Medulla oblongata (tissue), 1 donor: ENCODE data around the gene MROH8.
A peak's percentile ranks its signal among the peaks of the same experiment; 100 is the strongest.

ENCODE experiments used
- DNase-seq: peaks from one replicate; pipeline ENCODE4 v3.0.0-alpha.2; 2015; ENCODE audit errors: extremely low spot score

Gene MROH8

GRCh38 chr20:37178839-37179682, at the start of gene MROH8, which contains the start of gene RPN2:
MROH8 (minus strand) TSS chr20:37179548.
RPN2 (plus strand) TSS chr20:37179330; CDS start chr20:37179357, 27 bp downstream.
- peak; percentile 97 for DNase-seq

- DNase-seq: no peak
Observed at GRCh38 chr20:37228656-37229055, 49.3 kb upstream of the MROH8 start.

- no peak for DNase-seq
Observed at GRCh38 chr20:37228082-37228481, 48.7 kb upstream of the MROH8 start.

DNA sequence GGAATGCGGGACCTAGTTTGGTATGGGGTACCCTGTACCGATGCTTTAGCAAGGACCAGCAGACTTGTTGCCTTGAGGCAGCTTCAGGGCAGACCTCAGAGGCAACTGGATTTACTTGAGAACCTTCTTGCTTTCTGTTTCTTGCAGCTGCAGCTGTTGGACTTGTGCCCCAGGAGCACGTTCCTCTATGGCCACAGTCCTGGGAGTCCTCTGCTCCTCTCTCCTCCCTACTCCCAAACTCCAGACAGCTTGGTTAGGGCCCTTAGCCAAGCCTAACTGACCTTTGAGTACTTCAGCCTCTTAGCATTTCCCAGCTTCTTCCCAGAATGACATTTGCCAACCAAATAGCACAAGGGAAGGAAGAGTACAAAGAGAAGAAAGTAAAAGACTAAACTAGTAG, 47.5 kb upstream of the MROH8 start:
- DNase-seq: no peak

DNA sequence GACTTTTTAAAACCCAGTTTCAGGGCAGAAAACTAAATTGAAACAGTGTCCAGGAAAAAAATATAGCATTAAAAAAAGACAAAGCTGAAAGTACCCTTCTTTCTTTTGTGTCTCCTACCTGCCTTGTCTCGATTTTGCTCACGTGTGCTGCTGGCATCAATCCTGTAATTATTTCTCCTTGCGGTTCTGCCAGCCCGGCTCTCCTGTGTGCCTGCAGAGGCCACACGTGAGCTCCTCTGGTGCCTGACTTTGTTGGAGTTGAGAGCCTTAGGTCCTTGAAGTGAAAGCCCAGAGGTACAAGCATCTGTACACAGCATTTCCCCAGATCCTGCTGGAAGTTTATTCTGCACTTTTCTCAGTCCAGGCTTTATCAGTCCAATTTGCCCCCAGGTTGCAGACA, 45.8 kb upstream of the MROH8 start:
- DNase-seq: no peak

DNA sequence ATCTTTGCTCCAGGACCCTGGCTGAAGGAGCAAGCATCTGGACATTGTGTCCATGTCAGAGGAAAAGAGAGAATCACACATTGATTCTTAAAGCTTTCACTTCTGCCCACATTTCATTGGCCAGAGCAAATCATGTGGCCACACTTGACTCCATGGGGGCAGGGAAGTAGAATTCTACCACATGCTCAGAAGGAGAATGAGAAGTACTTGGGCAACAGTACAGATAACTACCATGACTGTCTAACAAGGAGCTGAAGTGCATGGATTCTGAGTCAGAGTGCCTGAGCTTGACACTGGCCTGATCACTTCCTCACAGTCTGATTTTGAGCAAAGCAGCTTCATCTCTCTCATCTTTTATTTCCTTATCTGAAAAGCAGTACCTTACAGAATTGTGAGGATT, 43.7 kb upstream of the MROH8 start:
- peak; percentile 74 for DNase-seq

- DNase-seq: no peak
Observed at GRCh38 chr20:37222086-37222485, 42.7 kb upstream of the MROH8 start.

GRCh38 chr20:37220731-37221130, 41.4 kb upstream of the MROH8 start:
- no peak for DNase-seq

DNA sequence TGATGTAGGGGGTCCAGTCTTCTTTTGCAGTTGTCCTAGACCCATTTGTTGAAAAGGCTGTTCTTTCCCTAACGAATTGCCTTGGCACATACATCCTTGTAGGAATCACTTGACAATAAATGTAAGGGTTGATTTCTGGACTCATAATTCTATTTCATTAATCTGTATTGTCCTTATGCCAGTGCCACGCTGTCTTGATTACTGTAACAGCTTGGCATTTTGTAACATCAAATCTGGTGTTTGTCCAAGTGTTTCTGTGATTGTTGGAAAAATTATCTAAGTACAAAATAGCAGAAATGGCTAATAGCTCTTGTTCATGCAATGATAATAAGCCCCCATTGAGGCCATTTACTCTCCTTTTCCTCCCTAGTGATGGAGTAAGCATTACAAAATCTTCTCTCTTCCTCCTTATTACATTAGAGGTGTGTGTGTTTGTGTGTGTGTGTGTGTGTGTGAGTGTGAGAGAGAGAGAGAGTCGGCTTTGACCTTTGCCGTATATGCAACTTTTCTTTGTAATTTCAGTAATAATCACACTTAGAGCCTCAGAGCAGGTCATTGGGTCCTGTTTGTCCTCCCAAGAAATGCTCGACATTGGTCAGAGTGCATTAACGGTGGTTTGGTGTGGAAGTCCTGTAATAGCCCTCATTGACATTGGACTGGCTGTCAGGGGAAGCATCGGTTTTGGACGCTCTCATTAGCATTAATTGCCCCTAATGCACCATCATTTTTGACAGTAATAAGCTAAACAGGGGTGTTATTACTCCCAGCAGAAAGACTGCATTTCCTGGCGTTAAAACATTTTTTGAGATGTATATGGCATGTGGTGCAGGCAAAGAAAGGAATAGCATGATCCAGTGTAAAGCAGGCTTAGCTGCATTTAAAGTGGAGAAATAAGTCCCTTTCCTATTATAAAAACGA, 40.7 kb upstream of the MROH8 start:
- DNase-seq: no peak

GRCh38 chr20:37218976-37219375, 39.6 kb upstream of the MROH8 start:
- DNase-seq: no peak

DNA sequence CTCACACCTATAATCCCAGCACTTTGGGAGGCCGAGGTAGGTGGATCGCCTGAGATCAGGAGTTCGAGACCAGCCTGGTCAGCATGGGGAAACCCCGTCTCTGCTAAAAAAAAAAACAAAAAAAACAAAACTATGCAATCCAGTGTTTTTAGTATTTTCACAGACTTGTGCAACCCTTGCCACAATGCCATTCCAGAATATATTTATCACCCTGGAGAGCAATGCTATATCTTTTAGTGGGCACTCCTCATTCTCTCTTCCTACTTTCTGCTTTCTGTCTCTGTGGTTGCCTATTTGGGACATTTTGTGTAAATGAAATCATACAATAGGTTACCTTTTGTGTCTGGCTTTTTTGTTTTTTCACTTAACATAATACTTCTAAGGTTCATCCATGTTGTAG, 39.1 kb upstream of the MROH8 start:
- no peak for DNase-seq

DNA sequence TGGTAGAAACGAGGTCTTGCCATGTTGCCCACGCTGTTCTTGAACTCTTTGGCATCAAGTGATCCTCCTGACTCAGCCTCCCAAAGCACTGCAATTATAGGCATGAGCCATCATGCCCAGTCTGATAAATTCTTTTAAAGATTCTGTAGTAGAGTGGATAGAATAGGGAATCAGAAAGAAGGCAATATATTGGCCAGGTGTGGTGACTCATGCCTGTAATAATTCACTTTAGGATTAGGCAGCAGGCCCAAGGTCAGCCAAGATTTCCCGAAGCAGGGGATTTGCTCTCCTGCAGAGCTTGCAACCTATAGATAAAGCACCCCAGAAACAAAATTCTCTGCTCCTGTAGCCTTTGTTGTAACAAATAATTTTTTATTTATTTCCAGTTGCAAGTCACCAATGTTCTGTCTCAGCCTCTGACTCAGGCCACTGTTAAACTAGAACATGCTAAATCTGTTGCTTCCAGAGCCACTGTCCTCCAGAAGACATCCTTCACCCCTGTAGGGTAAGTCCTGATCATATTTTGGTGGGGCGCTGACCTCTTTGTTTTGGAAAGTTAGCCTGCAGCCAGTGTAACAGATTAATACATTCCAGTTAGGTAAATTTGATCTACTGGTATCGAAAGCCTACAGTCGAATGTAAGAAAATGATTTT, 30.4 kb upstream of the MROH8 start:
- DNase-seq: no peak

DNA sequence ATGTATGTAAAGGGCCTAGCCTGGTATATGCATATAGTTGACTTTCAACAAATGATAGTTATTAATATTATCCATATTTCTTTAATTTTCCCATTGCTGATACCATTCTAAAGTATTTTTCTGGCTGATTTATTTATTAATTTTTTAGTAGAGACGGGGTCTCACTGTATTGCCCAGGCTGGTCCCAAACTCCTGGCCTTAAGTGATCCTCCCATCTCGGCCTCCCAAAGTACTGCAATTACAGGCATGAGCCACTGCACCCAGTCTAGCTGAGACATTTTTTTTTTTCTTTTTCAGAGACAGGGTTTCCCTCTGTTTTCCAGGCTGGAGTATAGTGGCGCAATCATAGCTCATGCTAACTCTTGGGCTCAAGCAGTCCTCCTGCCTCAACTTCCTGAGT, 29.8 kb upstream of the MROH8 start:
- DNase-seq: no peak

DNA sequence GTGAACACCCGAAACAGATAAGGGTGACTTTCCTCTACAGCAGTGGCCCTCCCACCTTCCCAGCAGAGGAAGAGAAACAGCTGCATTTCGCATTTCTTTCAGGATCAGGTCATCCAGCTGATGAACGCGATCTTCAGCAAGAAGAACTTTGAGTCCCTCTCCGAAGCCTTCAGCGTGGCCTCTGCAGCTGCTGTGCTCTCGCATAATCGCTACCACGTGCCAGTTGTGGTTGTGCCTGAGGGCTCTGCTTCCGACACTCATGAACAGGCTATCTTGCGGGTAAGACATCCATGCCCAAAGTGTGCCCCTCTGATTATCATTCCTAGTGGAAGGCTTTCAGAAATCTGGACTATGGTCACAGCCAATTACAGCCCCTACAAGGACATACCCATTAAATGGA, 27.8 kb upstream of the MROH8 start:
- DNase-seq: no peak

GRCh38 chr20:37205794-37206193, 26.4 kb upstream of the MROH8 start:
- DNase-seq: no peak

GRCh38 chr20:37205130-37205529, 25.8 kb upstream of the MROH8 start:
- DNase-seq: no peak

GRCh38 chr20:37204056-37204455, 24.7 kb upstream of the MROH8 start:
- DNase-seq: no peak

DNA sequence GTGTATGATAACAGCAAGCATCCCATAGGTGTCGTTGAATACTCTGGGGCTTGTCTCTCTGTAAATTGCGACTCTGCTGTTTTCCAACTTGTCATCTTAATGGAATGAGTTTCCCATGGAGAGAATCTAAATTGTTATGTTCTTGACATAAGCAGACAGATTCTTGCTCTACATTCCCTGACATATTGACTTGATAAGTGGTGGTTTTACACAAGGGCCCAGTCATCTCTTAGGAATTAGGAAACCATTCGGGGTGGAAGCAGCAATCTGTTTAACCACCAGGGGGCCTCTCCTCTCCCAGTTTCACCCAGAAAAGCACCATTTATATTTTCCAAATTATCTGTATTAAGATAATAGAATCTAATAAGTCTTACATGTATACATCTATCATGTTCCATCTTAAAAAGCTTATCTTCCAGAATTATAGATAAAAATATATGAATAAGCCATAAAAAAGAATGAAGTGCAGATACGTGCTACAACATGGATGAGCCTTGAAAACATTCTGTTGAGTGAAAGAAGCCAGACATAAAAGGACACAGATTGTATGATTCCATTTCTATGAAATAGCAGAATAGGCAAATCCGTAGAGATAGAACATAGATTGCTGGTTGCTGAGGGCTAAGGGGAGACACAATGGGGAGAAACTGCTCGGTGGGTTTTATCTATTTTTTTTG, 23.1 kb upstream of the MROH8 start:
- peak; percentile 63 for DNase-seq

GRCh38 chr20:37201827-37202162, 22.4 kb upstream of the MROH8 start:
- DNase-seq: no peak

- no peak for DNase-seq
Observed at GRCh38 chr20:37200926-37201826, 21.8 kb upstream of the MROH8 start.

DNA sequence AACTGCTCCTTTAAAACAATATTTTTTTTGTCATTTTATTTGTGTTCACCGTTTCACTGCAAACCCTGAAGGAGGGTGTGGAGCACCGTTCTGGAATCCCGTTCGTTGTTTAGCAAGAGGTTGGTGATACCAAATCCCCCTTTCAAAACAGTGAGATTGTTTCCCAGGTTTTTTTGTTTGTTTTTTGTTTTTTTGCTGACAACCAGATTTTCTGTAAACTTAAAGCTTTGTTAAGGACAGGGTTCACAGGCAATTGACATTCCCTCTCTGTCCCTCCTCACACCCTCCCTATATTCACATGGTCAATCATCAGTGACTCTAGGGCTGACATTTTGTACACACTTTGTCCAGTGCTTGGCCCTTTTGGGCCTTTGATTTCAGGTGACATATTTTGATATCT, 21.0 kb upstream of the MROH8 start:
- no peak for DNase-seq
